SK-N-SH (cell line): ENCODE measurements around the gene IFNG-AS1.

Experiments
- CTCF ChIP-seq: fragments of 200-600 bp; sonication (generic); IDR thresholded peaks from 2 replicates; pipeline ENCODE4 v1.6.1; 2017; ENCODE audit warnings: antibody characterized with exemption, mild to moderate bottlenecking, moderate library complexity
- EZH2phosphoT487 ChIP-seq: fragments of 200-600 bp; sonication (generic); IDR thresholded peaks from 2 replicates; pipeline ENCODE4 v1.6.1; 2017; ENCODE audit warnings: low read depth, mixed run types, mild to moderate bottlenecking, antibody characterized with exemption, moderate library complexity, borderline replicate concordance
- FOXJ3 ChIP-seq: sonication (generic); formaldehyde crosslinking; IDR thresholded peaks from 2 replicates; pipeline ENCODE4 v1.5.1; 2020; ENCODE audit warnings: mild to moderate bottlenecking, missing genetic modification reagents
- FOXM1 ChIP-seq: IDR thresholded peaks from 2 replicates; pipeline ENCODE4 v1.4.0; 2012; ENCODE audit warnings: low read depth, mild to moderate bottlenecking
- NFIC ChIP-seq: IDR thresholded peaks from 2 replicates; pipeline ENCODE4 v1.4.0; 2012; ENCODE audit warnings: borderline replicate concordance
- POLR2AphosphoS5 ChIP-seq: IDR thresholded peaks from 2 replicates; pipeline ENCODE4 v1.6.1; 2012; ENCODE audit warnings: low read depth, low read length
- RAD21 ChIP-seq: IDR thresholded peaks from 2 replicates; pipeline ENCODE4 v1.6.1; 2012; ENCODE audit warnings: mild to moderate bottlenecking, low read length
- REST ChIP-seq: IDR thresholded peaks from 2 replicates; pipeline ENCODE4 v1.6.1; 2012; ENCODE audit warnings: mild to moderate bottlenecking, low read depth, low read length, moderate library complexity
- RFX5 ChIP-seq: IDR thresholded peaks from 2 replicates; pipeline ENCODE4 v1.6.1; 2012; ENCODE audit warnings: mild to moderate bottlenecking, improper control_type of control experiment, low read length
- SIN3A ChIP-seq: IDR thresholded peaks from 2 replicates; pipeline ENCODE4 v1.6.1; 2012; ENCODE audit warnings: low read depth, mild to moderate bottlenecking, low read length, moderate library complexity, borderline replicate concordance
- TAF1 ChIP-seq: IDR thresholded peaks from 2 replicates; pipeline ENCODE4 v1.6.1; 2012; ENCODE audit warnings: low read depth, mild to moderate bottlenecking, low read length, moderate library complexity, borderline replicate concordance

DNA sequence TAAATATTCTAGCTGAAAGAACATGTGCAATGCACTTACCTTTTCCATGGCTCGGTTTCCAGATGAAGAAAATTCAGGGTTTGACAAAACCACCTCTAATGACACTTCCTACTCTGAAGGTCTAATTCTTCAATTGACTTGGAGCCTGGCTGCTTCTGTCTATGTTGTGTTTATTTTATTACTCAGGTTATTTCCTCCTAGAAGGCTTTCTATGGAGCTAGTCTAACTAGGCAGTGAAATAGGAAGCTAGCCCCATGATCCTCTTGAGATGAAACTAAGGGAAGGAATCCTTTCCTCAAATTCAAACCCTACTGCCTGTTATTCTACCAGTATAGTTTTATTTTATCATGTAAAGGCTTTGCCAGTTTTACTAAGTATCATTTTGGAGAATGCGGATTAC lies 20.9 kb upstream of the IFNG-AS1 start:
- TF ChIP-seq RFX5, result no peak
- TF ChIP-seq FOXJ3, result no peak
- TF ChIP-seq CTCF, result no peak
- no peak for TF ChIP-seq EZH2phosphoT487
- TF ChIP-seq POLR2AphosphoS5, result no peak
- no peak for TF ChIP-seq NFIC
- no peak for TF ChIP-seq REST
- no peak for TF ChIP-seq FOXM1
- TF ChIP-seq SIN3A, result no peak
- TF ChIP-seq TAF1, result no peak
- no peak for TF ChIP-seq RAD21
